NCI-H2171 (cell line): Measurements from ENCODE around the gene RBM20.
"Not testable (repeated sequence)": the region's sequence is repeated elsewhere in the genome, so short reads cannot be mapped to it uniquely, and the experiment has no call there.

ENCODE experiments used
- DNase-seq: peaks from one replicate; lab custom pipeline; 2025; lab: John Stamatoyannopoulos, UW

The RBM20 gene

DNA sequence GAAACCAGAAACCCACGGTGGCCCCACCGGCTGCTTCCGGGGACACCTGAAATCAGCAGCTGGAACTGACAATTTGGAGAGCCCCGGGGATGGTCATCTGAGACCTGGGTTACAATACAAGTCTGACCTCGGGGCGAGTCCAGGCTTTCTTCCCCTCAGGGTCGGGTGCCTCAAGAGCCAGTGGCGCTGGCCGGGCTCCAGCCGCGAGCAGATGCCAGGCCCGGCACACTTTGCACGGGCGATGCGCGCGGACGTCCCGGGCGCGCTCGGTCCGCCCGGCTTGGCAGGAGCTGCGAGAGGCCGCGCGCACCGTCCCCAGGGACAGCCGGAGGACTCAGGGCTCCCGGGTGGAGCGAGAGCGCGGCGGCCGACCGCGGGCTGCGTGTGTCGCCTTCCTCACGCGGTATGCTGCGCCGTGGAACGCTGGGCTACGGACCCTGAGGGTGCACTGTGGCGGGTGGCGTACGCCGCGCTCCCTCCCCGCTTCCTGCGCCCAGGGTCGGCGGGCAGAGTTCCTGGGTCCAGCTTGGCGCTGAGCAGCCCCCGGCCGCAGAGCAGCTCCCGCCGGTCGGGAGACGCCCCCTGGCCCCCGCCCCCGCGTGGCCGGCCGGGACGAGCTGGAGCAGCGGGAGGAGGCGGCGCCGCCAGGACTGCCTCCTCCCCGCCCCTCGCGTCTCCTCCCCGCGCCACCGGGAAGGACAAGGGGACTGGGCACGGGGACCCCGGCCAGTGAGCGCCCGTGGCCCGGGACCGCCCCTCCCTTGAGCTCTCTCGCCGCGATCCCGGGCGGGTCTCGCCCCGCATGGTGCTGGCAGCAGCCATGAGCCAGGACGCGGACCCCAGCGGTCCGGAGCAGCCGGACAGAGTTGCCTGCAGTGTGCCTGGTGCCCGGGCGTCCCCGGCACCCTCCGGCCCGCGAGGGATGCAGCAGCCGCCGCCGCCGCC, at the start of gene RBM20:
Gene RBM20, plus strand, starts transcription at position 684 of the 945 bp plus-strand sequence. Its CDS starts 119 bp downstream, at position 803.
- DNase-seq = no peak

DNA sequence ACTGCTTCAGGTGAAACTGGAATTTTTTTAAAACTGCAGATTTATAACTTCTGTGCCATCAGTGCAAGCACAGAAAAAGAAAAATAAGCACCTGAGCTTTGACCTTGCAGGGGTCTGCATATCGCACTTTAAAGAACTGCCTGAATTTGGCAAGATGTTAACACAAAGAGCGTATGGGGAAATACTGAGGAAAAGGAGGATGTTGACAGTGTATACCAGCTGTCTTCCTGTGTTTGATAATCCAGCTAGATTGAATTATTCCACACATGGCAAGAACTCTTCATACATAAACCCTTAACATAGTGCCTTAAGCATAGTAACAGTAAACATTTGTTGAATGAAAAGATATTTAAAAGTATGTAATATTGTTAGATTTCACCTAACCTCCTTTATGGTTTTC, 46.7 kb upstream of the RBM20 start:
- no peak for DNase-seq

DNA sequence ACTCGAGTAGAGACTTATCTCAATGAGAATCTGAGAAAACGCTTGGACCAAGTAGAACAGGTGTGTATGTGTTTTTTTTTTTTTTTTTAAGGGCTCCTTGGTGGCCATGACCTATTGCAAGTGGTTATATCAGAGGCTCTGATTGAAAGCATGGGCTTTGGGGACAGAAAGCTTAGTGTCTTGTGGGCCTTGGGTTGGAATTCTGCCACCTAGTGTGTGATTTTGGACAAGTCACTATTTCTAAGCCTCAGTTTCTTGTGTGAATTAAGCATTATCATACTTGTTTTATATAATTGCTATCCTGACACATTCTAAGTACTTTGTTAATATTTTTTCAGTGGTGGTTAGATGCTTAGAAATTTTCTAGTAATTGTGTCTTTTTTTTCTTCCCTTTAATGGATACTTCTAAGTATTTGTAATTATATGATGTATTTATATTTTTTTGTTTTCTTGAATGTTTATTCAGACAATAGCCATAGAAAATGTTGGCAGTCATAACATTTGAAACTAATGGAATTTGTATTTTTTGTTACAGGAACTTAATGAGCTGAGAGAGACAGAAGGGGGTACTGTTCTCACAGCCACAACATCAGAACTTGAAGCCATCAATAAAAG, 43.5 kb upstream of the RBM20 start:
- peak; percentile 9 for DNase-seq

DNA sequence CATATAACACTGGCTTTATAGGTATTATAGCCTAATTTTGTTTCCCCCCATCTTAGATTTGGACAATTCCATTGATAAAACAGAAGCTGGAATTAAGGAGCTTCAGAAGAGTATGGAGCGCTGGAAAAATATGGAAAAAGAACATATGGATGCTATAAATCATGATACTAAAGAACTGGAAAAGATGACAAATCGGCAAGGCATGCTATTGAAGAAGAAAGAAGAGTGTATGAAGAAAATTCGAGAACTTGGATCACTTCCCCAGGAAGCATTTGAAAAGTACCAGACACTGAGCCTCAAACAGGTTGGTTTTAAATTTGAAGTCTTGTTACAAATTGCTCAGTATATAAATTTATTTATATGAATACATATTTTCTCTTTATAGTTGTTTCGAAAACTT, 42.6 kb upstream of the RBM20 start:
- DNase-seq = no peak

DNA sequence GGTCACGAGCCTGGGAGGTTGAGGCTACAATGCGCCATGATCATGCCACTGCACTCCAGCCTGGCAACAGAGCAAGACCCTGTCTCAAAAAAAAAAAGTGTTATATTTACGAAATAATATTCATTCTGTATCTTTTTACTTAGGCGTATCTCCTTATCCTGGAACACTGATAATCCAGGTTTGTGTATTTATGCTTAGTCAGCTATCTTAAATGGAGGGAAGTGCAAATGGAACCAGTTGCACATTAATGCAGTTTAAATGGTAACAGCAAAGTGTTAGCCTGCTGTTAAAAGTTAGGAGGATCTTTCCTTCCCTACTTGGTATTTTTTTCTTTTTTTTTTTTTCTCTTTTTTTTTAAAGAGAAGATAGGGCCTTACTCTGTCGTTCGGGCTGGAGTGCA, 36.0 kb upstream of the RBM20 start:
- DNase-seq = no peak

DNA sequence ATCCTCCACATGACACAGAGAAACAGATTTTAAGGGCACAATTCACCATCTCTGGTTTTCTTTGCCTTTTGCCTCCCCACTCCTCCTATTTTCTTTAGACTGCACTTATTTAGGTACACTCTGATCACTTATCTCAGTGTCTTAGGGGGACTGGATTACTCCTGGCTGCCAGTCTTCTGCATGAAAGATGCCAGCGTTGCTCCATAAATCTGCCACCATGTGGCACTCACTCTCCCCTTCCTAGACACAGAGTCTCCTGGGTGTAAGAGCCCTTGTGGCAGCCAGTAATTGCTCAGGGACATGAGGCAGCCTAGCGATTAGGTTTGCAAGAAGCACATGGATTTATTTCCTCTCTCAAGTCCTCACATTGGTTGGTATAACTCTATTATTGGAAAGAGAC, 34.5 kb upstream of the RBM20 start:
- DNase-seq = peak; percentile 58

DNA sequence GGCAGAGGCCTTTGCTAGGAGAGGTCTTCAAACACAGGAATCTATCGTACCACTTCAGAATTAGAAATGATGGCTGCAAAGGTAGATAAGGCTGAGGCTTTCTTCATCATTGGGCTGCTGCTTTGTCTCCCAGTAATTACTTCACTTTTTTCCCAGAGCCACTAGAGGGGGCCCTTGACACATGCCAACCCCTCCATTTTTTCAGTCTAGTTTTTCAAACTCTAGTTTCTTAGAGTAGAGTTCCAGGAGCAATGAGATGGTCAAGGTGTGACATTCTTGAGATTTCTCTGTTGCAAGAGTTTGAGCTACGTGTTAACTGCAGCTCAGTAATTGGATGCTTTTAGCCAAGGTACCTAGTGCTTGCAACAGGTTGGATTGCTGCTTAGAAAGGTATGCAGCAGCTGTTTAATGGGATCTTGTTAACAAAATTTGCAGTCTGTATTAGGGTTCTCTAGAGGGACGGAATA, 33.8 kb upstream of the RBM20 start:
- DNase-seq = peak; percentile 28

DNA sequence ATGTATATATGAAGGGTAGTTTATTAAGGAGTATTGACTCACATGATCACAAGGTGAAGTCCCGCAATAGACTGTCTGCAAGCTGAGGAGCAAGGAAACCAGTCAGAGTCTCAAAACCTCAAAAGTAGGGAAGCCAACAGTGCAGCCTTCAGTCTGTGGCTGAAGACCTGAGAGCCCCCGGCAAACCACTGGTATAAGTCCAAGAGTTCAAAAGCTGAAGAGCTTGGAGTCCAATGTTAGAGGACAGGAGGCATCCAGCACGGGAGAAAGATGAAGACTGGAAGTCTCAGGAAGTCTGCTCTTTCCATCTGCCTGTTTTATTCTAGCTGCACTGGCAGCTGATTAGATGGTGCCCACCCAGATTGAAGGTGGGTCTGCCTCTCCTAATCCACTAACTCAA, 33.4 kb upstream of the RBM20 start:
- DNase-seq = not testable (repeated sequence)

DNA sequence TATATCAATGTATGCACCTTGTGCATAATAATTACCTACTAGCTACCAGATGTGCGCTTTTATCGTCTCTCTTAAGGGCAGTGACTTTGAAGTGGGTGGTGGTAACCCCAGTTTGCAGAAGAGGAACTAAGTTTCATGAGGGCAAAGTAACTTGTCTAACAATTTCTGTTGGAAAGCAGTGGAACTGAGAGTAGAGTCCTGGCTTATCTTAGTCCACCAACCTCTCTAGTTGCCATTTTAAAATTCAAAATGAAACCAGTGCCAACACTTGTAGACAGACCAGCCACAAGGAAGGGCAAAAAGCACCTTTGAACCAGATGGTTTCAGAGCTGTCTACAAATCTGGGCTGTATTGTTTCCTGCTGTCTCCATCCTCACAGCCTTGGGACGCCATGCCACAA, 32.0 kb upstream of the RBM20 start:
- no peak for DNase-seq

DNA sequence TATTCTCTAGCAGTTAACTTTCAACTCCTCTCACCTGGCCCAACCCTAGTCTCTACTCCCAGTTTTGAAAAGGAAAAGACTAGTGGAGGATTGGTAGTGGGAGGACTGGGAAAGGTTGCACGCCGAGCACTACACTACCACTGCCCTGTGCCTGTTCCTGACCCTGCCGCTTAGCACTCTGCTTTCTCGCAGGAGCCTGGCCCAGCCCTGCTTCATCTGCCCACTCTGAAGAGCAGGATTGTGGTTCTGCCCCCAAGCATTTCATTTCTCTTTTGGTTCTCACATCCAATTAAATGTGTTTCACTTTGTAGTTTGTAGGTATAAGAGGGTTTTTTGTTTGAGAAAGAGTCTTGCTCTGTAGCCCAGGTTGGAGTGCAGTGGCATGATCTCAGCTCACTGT, 31.5 kb upstream of the RBM20 start:
- DNase-seq = no peak

DNA sequence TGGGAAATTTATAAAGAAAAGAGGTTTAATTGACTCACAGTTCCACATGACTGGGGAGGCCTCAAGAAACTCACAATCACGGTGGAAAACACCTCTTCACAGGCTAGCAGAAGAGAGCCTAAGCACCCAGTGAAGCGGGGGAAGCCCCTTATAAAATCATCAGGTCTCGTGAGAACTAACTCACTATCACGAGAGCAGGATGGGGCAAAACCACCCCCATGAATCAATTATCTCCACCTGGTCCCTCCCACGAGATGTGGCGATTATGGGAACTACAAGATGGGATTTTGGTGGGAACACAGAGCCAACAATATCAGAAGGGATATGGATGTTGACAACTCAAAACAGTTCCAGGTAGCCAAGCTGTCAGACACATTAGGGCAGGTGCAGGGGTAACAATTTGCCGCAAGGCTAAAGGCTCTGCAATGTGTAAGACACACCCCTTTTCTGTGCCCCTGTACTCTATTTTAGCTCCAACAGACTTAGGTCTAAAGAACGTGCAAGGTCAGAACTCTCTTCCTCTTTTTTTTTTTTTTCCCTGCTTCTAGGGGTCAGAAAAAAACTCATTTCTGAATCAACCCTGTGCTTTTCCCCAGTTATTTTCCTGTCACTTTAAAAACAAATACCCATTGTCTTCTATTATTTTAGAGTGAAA, 30.7 kb upstream of the RBM20 start:
- no peak for DNase-seq

DNA sequence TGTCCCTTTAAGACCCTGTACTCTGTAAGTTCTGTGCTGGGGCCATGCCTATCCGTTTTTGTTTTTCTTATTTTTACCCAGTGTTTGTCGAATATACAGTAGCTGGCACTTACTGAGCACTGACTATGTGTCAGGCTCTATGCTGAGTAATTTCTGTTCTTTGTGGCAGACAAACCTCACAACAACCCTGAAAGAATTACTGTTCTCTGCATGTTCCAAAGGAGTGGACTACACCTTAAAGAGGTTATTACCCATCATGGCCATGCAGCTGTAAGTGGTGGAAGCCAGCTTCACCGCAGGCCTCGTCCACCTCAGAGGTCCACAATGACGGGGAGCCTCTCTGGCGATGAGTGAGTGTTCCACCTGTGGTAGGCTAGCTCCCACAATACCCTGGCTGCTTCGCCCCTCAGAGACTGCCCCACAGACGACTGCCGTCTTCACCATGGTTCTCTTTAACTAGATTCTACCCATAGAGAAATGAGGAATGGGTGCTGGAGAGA, 30.1 kb upstream of the RBM20 start:
- no peak for DNase-seq

DNA sequence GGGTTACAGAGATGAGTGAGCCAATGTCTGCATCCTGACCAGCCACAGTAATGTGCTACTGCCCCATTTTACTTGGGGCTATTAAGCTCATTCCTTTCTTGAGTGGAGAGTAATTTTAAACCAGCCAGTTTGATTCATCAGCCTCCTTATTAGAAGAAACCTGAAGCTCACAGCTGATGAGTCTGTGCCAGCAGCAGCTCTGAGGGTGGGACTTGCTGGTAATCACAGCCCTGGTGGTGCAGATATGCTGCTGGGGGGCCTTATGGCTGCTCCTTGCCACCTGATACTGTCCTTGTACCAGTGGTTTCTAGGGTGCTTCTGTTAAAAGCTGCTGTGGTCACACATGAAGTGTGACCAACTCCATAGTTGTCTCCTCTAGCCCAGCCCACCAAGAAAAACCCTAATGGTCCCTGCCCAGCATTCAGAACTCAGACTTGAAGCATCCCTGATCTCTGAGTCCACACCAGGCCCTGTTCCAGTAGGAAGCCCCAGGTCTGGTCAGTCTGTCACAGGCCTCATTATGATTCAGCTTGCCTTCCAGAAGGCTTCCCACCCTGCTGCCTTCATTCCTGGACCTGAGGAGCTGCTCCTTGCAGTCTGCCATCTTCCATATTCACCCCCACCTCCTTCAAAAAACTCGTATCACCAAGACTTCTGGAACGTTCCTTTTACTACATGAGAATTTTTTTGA, 28.9 kb upstream of the RBM20 start:
- DNase-seq = no peak

DNA sequence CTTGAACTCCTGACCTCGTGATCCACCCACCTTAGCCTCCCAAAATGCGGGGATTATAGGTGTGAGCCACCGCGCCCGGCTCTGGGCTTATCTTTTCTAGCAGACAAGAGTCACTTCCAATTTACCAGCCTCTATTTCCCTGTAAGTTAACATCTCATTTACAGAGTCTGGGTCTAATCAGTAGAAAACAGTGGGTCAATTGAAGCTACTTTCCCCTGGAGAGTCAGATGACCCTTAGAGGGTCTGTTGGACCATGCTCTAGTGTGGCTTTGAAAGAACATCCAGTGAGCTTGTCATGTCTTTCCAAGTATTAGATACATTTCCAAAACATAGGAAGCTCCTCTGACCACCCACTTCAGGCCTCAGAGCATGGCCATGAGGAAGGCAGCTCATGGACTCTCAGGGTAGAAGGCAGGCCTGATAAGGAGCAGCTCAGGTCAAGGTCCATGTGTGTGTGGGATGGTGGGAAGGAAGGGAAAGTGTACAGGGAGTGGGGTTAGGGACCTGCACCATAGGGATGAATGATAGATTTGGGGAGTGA, 27.6 kb upstream of the RBM20 start:
- no peak for DNase-seq

DNA sequence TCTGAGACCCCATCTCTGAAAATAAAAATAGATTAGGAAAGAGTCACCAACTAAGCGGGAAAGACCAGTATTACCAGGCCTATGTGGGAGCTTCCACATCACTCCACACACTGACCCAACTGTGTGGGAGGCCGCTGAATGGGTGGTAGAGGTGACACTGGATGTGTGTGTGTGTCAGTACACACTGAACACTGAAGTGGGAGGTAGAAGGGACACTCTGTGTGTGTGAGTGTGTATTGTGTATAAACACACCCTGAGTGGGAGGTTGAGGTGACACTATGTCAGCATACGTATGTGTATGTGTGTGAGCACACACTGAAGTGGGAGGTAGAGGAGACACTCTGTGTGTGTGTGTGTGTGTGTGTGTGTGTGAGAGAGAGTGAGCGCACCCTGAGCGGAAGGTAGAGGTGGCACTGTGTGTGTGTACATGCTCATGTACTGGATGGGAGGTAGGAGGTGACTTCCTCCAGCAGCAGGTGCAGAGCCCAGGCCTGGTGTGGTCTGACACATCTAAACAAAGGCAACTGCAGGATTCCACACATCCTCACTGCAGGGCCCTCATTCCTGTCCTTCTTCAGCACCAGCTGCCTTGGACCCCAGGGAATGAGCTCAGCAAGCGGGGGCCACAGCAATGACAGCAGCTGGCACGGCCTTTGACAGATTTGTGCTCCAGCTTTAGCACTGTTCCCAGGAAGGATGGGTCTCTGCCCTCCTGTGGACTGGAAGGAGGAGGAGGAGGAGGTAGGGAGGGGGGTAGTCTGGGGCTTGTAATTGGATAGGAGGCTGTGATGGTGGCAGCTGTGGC, 26.5 kb upstream of the RBM20 start:
- peak; percentile 63 for DNase-seq

DNA sequence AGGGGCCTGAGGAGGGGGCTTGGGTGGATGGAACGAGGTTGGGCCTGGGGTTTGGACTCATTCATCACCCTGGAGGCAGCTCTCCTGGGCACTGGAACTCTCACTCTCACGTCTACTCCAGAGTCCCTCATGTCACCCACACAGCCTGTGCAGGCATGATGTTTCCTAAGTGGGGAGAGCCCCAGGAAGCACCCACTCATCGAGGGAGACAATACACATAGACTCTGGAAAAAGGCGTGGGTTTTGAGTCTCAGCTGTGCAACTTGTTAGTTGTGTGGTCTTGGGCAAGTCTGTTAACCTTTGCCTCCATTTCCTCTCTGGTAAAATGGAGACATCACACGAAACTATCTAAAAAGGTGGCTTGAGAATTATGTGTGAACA, 25.9 kb upstream of the RBM20 start:
- no peak for DNase-seq

DNA sequence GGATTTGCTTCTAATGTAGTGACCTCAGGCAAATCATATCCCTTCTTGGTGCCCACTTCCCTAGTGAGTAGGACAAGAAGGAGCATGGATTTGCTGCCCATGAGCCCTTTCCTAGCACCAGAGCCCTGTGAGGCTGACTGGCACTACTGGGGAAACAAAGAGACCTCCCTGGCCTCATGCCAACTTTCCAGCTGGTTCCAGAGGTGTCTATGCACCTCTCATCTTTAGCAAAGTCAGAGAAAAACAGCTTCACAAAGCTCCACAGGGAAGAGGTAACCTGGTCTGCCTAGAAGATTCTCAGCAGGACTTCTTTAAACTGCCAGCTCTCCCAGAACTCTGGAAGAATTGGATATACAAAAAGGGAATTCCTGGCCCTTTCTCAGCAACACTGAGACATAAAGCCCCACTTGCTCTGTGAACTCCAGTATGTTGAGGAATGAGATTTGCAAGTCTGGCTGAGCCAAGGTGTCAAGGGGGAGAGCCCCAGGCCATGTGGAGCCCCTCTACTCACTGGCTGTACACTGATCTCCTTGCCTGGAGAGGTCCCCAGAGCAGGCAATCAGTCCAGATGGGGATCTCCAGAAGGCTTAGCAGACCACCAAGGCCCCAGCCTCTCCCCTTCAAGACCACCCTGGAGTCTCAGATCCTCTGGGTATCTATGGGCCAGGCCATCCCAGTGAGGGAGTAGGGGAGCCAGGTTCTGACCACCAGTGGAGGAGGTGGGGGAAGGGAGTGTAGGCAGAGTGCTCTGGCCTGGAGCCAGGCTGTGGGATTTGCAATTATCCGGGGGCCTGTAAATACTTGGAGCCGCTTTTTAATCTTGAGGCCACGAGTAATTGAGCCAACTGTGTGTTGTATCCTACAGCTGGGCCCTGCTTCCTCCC, 24.4 kb upstream of the RBM20 start:
- DNase-seq = no peak

DNA sequence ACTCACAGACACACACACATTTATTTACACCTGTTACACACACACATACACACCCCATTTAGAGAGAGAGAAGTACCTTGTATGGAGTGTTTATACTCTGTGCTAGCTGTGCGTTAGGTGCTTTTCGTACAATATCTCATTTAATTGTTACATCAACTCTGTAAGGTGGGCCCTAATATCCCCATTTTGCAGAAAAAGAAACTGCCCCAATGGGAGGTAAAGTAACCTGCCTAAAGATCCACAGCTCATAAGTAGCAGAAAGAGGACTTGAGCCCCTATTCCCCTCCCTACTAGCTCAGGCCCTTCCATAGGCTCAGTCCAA, 23.8 kb upstream of the RBM20 start:
- no peak for DNase-seq

DNA sequence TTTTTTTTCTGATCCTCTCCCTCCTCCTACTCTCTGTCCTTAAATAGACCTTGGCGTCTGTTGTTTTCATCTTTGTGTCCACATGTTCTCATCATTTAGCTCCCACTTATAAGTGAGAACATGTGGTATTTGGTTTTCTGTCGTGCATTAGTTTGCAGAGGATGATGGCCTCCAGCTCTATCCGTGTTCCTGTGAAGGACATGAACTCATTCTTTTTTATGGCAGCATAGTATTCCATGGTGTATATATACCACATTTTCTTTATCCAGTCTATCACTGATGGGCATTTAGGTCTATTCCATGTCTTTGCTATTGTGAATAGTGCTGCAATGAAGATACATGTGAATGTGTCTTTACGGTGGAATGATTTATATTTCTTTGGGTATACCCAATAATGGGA, 20.8 kb upstream of the RBM20 start:
- DNase-seq = not testable (repeated sequence)

DNA sequence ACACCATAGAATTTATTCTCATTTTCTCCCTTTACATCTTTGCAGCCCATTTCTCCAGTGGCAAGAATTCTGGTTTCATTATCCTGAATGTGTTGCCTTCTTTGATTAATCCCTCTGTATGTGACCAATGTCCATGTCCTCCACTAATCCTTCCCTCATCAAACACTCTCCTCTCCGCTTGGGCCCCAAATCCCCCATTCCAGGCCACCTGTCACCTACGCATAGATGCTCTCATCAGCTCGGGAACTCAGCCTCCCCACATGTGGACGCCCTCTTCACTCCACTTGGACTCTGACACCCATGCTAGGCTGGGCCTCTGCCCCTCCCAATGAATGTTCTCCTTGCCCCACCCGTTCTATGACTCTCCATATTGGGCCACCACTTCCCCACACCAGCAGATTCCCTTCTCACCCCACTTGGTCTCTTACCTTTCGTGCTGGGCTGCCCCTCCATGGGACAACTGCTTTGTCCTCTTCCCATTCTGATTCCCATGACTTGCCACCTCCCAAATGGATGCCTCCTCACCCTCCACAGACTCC, 18.7 kb upstream of the RBM20 start:
- DNase-seq = no peak
